K562 (cell line): ENCODE measurements around the gene ZNF718. TPM values are rescaled to one million over a fixed set of nuclear protein-coding genes. Genes with fewer than 3 reads are reported as not detected.
A peak's percentile ranks its signal among the peaks of the same experiment; 100 is the strongest.

Experiments
- CCNT2 ChIP-seq: IDR thresholded peaks from 2 replicates; pipeline ENCODE4 v1.6.1; 2011; ENCODE audit warnings: borderline replicate concordance, low read depth, mild to moderate bottlenecking, moderate library complexity, mixed read lengths, low read length; ENCODE audit not compliant: insufficient read length; ENCODE audit errors: extremely low read depth
- CREB1 ChIP-seq, 2 experiments: sonication (generic) in 1 of 2; formaldehyde crosslinking in 1 of 2; IDR thresholded peaks; 2 replicates each; pipeline versions ENCODE4 v1.6.1 to v1.8.0; 2012 to 2022; ENCODE audit warnings: inconsistent platforms in 1 of 2, mild to moderate bottlenecking in 1 of 2, missing genetic modification reagents in 1 of 2, moderate library complexity in 1 of 2
- CXXC5 ChIP-seq: fragments of 250-450 bp; sonication (Bioruptor Pico); IDR thresholded peaks from 2 replicates; pipeline ENCODE4 v1.8.0; 2022; ENCODE audit warnings: inconsistent platforms, mild to moderate bottlenecking, moderate library complexity
- MAFF ChIP-seq: IDR thresholded peaks from 2 replicates; pipeline ENCODE4 v1.6.1; 2012; ENCODE audit warnings: low read length, improper control_type of control experiment
- MEIS2 ChIP-seq: fragments of 450-650 bp; IDR thresholded peaks from 2 replicates; pipeline ENCODE4 v1.6.1; 2014; ENCODE audit warnings: mild to moderate bottlenecking; ENCODE audit not compliant: partially characterized antibody
- MYBL2 ChIP-seq, 2 experiments: fragments of 450-650 bp in 1 of 2; sonication (generic) in 1 of 2; formaldehyde crosslinking in 1 of 2; IDR thresholded peaks; 2 replicates each; pipeline versions ENCODE4 v1.6.1 to v1.8.1; 2017 to 2022; ENCODE audit warnings: borderline replicate concordance in 1 of 2, inconsistent platforms in 1 of 2, low read depth in 1 of 2, mild to moderate bottlenecking in 1 of 2, missing genetic modification reagents in 1 of 2, moderate library complexity in 1 of 2
- NRF1 ChIP-seq, 2 experiments: fragments of 450-650 bp; IDR thresholded peaks in 1 of 2; conservative IDR thresholded peaks in 1 of 2; 2 replicates each; pipeline ENCODE4 v1.6.1; 2014; ENCODE audit warnings: mild to moderate bottlenecking in 2 of 2
- PHF8 ChIP-seq: fragments of 200-600 bp; sonication (generic); IDR thresholded peaks from 2 replicates; pipeline ENCODE4 v1.6.1; 2012; ENCODE audit warnings: mixed run types, mild to moderate bottlenecking, inconsistent platforms, low read length, moderate library complexity, borderline replicate concordance
- POLR2AphosphoS5 ChIP-seq: IDR thresholded peaks from 2 replicates; pipeline ENCODE4 v1.6.1; 2011; ENCODE audit warnings: mild to moderate bottlenecking, low read depth, low read length, moderate library complexity; ENCODE audit not compliant: control insufficient read depth, insufficient read depth
- PRMT5 ChIP-seq: sonication (generic); formaldehyde crosslinking; IDR thresholded peaks from 2 replicates; pipeline ENCODE4 v1.5.0; 2020; ENCODE audit warnings: missing genetic modification reagents
- RB1 ChIP-seq: fragments of 450-650 bp; IDR thresholded peaks from 2 replicates; pipeline ENCODE4 v1.6.1; 2017; ENCODE audit warnings: low read depth, mild to moderate bottlenecking
- SIN3B ChIP-seq: fragments of 450-650 bp; IDR thresholded peaks from 2 replicates; pipeline ENCODE4 v1.6.1; 2017; ENCODE audit warnings: low read depth, mild to moderate bottlenecking, moderate library complexity
- ZFP30 ChIP-seq: fragments of 250-450 bp; sonication (Bioruptor Pico); IDR thresholded peaks from 2 replicates; pipeline ENCODE4 v1.8.0; 2022; ENCODE audit warnings: moderate library complexity, mild to moderate bottlenecking, inconsistent platforms, borderline replicate concordance
- ZNF318 ChIP-seq, 2 experiments: fragments of 450-650 bp; IDR thresholded peaks; 2 replicates each; pipeline ENCODE4 v1.6.1; 2016; ENCODE audit warnings: mild to moderate bottlenecking in 2 of 2, borderline replicate concordance in 1 of 2, low read depth in 1 of 2, moderate library complexity in 1 of 2
- ZNF780A ChIP-seq: fragments of 250-450 bp; sonication (Bioruptor Pico); IDR thresholded peaks from 2 replicates; pipeline ENCODE4 v1.5.0; 2021; ENCODE audit warnings: mild to moderate bottlenecking
- polyA plus RNA-seq, 8 experiments: library from polyadenylated mRNA; depleted of rRNA in 4 of 8; stranded (reverse) in 5 of 8; unstranded in 3 of 8; fragments of >200 nt; fragmentation: Nextera tagmentation in 2 of 8; fragmentation: Illumina TruSeq in 1 of 8; extraction: Ambion mirVana in 2 of 8; extraction: Trizol in 1 of 8; gene quantifications; 2 replicates each; pipeline versions ENCODE4 v1.2.1 to v1.2.3, GENCODE V29; 2011 to 2014; ENCODE audit warnings: inconsistent platforms in 1 of 8, missing spikeins in 1 of 8
- total RNA-seq, 7 experiments: library from RNA; depleted of rRNA in 6 of 7; stranded (reverse); fragments of >200 nt in 6 of 7; fragmentation: Illumina TruSeq in 2 of 7; extraction: Trizol in 2 of 7; gene quantifications; 2 replicates each; pipeline versions ENCODE4 v1.2.1 to v1.2.3, GENCODE V29; 2011 to 2021; ENCODE audit warnings: low replicate concordance in 1 of 7
- TF ChIP-seq, protein P1 (sequence below): conservative IDR thresholded peaks from 2 replicates; pipeline ENCODE4 v1.6.1; 2011; ENCODE audit warnings: low read depth, mild to moderate bottlenecking, low read length; ENCODE audit not compliant: control insufficient read depth

Gene ZNF718
- total and polyA plus RNA-seq, 9 of the 15 experiments (the other 6 are each of a cell fraction or from before 2014, with no cell fraction given): 1.00 to 5.3 (median 2.7) TPM

- peak; percentile 80 for TF ChIP-seq MYBL2 (IDR thresholded peaks at IDR 0.05; ENCODE audit: low read depth)
- TF ChIP-seq MYBL2 (CRISPR knock-in tag; IDR thresholded peaks at IDR 0.05; ENCODE audit: borderline replicate concordance): no peak
- TF ChIP-seq NRF1 (conservative IDR thresholded peaks at IDR 0.05 in 1 of 2, IDR thresholded peaks at IDR 0.05 in 1 of 2): peak; percentile 51 to 53; a peak in 2 of 4 replicates
- TF ChIP-seq, protein P1, sequence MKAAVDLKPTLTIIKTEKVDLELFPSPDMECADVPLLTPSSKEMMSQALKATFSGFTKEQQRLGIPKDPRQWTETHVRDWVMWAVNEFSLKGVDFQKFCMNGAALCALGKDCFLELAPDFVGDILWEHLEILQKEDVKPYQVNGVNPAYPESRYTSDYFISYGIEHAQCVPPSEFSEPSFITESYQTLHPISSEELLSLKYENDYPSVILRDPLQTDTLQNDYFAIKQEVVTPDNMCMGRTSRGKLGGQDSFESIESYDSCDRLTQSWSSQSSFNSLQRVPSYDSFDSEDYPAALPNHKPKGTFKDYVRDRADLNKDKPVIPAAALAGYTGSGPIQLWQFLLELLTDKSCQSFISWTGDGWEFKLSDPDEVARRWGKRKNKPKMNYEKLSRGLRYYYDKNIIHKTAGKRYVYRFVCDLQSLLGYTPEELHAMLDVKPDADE: 0 out of 2 replicates have a peak, but pooled peaks have one; percentile 22
- TF ChIP-seq CCNT2: no peak
- no peak for TF ChIP-seq ZFP30
- peak; percentile 51 for TF ChIP-seq MEIS2
- peak; percentile 47; the same call in 1 of the 2 replicates for TF ChIP-seq RB1
- TF ChIP-seq PHF8: peak; percentile 84
- TF ChIP-seq POLR2AphosphoS5: peak; percentile 84
- no peak for TF ChIP-seq ZNF780A (CRISPR knock-in tag)
- no peak for TF ChIP-seq MAFF
- peak; percentile 60 for TF ChIP-seq CXXC5 (CRISPR knock-in tag)
- TF ChIP-seq PRMT5 (CRISPR knock-in tag): no peak
- TF ChIP-seq SIN3B: peak; percentile 51; the same call in 1 of the 2 replicates
- peak in 1 of 2 experiments; percentile 40; a peak in 1 of 4 replicates for TF ChIP-seq ZNF318 (IDR thresholded peaks at IDR 0.05; ENCODE audit: borderline replicate concordance in 1 of 2, low read depth in 1 of 2)
- TF ChIP-seq CREB1 (IDR thresholded peaks at IDR 0.05): peak; percentile 31
- peak; percentile 48; the same call in 1 of the 2 replicates for TF ChIP-seq CREB1 (CRISPR knock-in tag; IDR thresholded peaks at IDR 0.05)
Observed at GRCh38 chr4:124275-125081, at the start of gene ZNF718 (continued).
